NB4 (cell line): ENCODE data around the gene NDUFA3.

Source experiments
- DNase-seq: peaks from one replicate; pipeline ENCODE4 v3.0.0; 2010; ENCODE audit warnings: low read depth
- H3K4me3 ChIP-seq: one replicate; pipeline ENCODE4 v1.5.1; 2011; ENCODE audit warnings: mild to moderate bottlenecking, low read depth, low read length, moderate library complexity
- MYC ChIP-seq: IDR thresholded peaks from 2 replicates; pipeline ENCODE4 v1.6.1; 2011; ENCODE audit warnings: low read depth, low read length
- POLR2A ChIP-seq: IDR thresholded peaks from 2 replicates; pipeline ENCODE4 v1.6.1; 2011; ENCODE audit warnings: mild to moderate bottlenecking; ENCODE audit not compliant: insufficient read length; ENCODE audit errors: extremely low read depth
- TF ChIP-seq, protein P1 (sequence below): IDR thresholded peaks from 2 replicates; pipeline ENCODE4 v1.6.1; 2011; ENCODE audit warnings: low read depth, low read length
- TF ChIP-seq, protein P2 (sequence below): IDR thresholded peaks from one replicate; pipeline ENCODE4 v1.5.1; 2012; ENCODE audit warnings: low read depth, low read length

NDUFA3 gene

DNA sequence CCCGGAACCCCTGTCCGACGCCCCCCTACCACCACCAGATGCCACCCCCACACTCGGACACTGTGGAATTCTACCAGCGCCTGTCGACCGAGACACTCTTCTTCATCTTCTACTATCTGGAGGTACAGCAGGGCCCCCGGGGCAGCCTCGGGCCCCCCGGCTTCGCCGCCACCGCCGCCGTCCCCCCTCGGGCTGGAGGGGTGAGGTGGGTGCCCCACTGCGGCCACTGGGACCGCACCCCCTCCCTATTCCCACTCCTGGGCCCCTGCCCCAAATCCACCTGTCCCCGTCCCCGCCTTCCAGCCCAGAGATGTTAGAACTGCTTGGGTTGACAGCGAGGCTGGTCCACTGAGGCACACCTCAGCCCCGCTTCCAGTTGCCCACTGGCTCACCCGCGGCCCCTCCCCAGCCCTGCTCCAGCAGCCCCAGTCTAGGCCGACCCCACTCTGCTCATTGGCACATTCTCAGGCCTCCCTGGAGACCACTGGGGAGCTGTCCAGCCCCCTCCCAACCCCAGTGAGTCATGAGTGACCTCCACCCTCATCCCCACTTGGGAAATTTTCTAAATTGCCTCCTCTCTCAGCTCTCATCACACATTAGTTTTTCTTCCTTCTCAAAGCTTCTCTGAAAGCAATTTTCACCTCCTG lies 50.3 kb downstream of the NDUFA3 start:
- TF ChIP-seq, protein P1, sequence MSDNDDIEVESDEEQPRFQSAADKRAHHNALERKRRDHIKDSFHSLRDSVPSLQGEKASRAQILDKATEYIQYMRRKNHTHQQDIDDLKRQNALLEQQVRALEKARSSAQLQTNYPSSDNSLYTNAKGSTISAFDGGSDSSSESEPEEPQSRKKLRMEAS, result no peak
- TF ChIP-seq POLR2A, result no peak
- no peak for TF ChIP-seq MYC
- TF ChIP-seq, protein P2, sequence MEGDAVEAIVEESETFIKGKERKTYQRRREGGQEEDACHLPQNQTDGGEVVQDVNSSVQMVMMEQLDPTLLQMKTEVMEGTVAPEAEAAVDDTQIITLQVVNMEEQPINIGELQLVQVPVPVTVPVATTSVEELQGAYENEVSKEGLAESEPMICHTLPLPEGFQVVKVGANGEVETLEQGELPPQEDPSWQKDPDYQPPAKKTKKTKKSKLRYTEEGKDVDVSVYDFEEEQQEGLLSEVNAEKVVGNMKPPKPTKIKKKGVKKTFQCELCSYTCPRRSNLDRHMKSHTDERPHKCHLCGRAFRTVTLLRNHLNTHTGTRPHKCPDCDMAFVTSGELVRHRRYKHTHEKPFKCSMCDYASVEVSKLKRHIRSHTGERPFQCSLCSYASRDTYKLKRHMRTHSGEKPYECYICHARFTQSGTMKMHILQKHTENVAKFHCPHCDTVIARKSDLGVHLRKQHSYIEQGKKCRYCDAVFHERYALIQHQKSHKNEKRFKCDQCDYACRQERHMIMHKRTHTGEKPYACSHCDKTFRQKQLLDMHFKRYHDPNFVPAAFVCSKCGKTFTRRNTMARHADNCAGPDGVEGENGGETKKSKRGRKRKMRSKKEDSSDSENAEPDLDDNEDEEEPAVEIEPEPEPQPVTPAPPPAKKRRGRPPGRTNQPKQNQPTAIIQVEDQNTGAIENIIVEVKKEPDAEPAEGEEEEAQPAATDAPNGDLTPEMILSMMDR, result no peak
- no peak overlapping the region for H3K4me3 ChIP-seq
- no peak for DNase-seq

DNA sequence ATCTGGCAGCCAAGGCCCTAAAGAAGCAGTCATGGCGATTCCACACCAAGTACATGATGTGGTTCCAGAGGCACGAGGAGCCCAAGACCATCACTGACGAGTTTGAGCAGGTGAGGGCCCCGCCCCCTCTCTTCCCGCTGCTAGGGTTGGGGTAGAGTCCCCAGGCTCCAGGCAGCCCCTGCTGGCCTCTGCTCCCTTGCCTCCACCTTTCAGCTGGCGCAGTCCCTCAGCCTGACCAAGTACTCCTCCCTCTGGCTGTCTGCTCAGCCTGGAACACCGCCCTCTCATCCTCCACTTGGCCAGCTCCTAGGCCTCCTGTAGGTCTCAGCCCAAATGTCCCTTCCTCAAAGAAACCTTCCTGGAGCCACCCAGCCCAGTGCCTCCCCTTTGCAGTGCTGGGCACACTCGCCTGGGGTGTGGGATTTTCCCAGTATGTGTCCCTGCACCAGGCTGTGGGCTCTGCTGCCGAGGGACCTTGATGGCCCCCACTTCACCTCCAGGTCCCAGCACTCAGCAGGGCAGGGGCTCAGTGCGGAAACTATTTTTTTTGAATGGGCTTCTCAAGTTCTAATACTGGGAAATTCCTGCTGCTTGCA lies 51.2 kb downstream of the NDUFA3 start:
- TF ChIP-seq MYC, result no peak
- TF ChIP-seq, protein P2, result no peak
- TF ChIP-seq, protein P1, result no peak
- no peak for TF ChIP-seq POLR2A
- DNase-seq, result no peak
- no peak overlapping the region for H3K4me3 ChIP-seq

DNA sequence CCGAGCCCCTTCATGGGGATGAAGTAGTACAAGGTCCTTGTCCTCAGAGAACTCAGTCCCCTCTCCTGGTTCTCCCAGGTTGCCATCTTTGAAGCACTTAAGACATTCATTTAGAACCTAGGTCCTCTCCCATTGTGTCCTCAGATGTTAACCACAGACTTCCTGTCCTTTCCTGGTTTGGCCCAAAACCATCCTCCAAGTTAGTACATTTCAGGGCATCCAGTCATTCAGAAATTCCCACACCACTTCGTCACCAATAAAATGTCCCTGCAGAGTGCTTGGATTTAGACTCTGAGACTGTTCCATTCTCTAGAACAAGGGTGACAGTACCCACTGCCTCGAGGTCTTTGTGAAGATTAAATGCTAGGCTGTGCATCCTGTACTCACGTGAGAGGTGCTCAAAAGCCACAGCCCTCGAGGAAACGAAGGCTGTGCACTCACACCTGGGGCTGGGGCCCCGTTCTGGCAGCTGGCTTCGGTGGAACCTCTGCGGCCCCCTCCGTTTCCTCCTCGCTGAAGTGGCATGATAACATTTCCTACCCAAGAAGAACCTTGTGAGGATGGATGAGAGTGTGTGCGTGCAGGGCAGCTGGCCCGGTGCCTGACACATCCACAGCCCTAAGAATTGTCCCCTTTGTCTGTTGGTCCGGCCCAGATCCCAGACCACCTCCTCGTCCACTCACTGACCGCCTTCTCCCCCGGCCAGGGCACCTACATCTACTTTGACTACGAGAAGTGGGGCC lies 52.1 kb downstream of the NDUFA3 start:
- TF ChIP-seq, protein P1, result no peak
- TF ChIP-seq POLR2A, result no peak
- TF ChIP-seq, protein P2, result no peak
- no peak for TF ChIP-seq MYC
- no peak for DNase-seq
- no peak overlapping the region for H3K4me3 ChIP-seq

DNA sequence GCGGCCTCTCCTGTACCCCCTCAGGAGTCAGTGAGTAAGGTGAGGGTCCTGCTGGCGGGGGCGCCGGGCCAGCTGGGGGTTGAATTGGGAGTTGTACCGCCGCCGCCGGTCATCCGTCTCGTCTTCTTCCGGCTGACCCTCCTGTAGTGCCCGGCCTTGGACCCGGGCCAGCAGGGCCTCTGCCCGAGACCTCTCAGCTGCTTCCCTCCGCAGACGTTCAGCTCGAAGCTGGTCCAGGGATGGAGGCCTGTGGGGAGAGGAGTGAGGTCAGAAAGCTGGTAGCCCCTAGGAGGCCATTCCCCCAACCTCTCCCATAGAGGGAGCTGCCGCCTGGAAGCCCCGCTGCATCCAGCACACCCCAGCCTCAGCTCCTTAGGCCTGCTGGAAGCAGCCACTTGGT lies 53.0 kb downstream of the NDUFA3 start:
- no peak overlapping the region for H3K4me3 ChIP-seq
- no peak for DNase-seq
- TF ChIP-seq, protein P2, result no peak
- TF ChIP-seq MYC (no peak), POLR2A (no peak)
- TF ChIP-seq, protein P1, result no peak

DNA sequence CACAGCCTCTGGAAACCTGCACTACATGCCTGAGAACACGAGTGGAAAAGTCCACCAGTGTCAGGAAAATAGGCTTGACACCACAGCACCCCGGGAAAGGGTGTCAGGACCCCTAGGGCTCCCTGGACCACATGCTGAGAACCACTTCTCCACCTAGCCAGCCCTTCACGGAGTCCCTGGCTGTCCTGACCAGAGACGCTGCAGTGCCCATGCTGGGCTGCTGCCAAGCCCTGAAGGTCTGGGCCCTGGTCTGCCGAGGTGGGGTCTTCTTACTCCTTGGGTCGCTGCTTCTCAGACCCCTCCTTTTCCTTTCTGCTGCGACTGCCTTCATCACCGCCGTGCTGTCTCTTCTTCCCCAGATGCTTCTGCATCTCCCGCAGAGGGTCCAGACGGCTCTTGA lies 53.8 kb downstream of the NDUFA3 start:
- DNase-seq, result no peak
- no peak overlapping the region for H3K4me3 ChIP-seq
- TF ChIP-seq POLR2A, result no peak
- TF ChIP-seq, protein P2, result no peak
- no peak for TF ChIP-seq MYC
- TF ChIP-seq, protein P1, result no peak
